ENCODE measurements around the gene CCDC142. TPM values are rescaled to one million over a fixed set of nuclear protein-coding genes. Genes with fewer than 3 reads are reported as not detected.
A peak's percentile ranks its signal among the peaks of the same experiment; 100 is the strongest.

The CCDC142 gene
- total RNA-seq, 1 experiment from 2014 or later, result 19.8 TPM

- peaks cover 66% of the 10 kb centered on the region for H3F3A ChIP-seq (ENCODE audit: insufficient read depth, low read depth)
- ChIA-PET CTCF (no interaction called here), POLR2A (ENCODE audit: unreplicated experiment) (no interaction called here)
- H3K9me2 ChIP-seq (ENCODE audit: insufficient read depth), result no peaks in the 10 kb centered on the region
- no peaks in the 10 kb centered on the region for H3K9me3 ChIP-seq (ENCODE audit: insufficient read depth, low read depth)
- H4K20me1 ChIP-seq (ENCODE audit: insufficient read depth), result no peaks in the 10 kb centered on the region
- H2AFZ ChIP-seq, result no peak overlapping the region
- peaks cover under 1% of the 10 kb centered on the region; the same call in 1 of the 2 replicates for H3K36me3 ChIP-seq (ENCODE audit: low read depth)
- no peak for DNase-seq
- no peak overlapping the region for H3K4me2 ChIP-seq
- no peak for TF ChIP-seq CTCF (conservative IDR thresholded peaks at IDR 0.05)
- no peak for TF ChIP-seq EZH2 (IDR thresholded peaks at IDR 0.05; ENCODE audit: low read depth)
- H3K79me2 ChIP-seq (ENCODE audit: low read depth), result 0 out of 2 replicates have a peak, but pooled peaks cover 3% of the 10 kb centered on the region
- intact Hi-C loops (cut with micrococcal nuclease; ENCODE audit: unreplicated experiment), result no loop called here
- peaks cover 9% of the 10 kb centered on the region for H3K4me1 ChIP-seq (replicated peaks; ENCODE audit: insufficient read depth)
- BruUV-seq (replicated peaks), result no TSS peak
- H3K27ac ChIP-seq, result no peak overlapping the region
- no peaks in the 10 kb centered on the region for H3K27me3 ChIP-seq (ENCODE audit: insufficient read depth, low read depth)
- H3K4me3 ChIP-seq, result no peak overlapping the region
Observed at GRCh38 chr2:74474481-74474880, 8.3 kb downstream of the CCDC142 start.

GRCh38 chr2:74472945-74473258 is 9.9 kb downstream of the CCDC142 start:
- ChIA-PET POLR2A (ENCODE audit: unreplicated experiment) (interaction anchor here (0.6 to 1.3 kb wide), 2 partner anchors 15 to 181 kb away, joined by 3 to 7 read pairs; partner anchors contain the start of genes SEMA4F and WBP1), CTCF (interaction anchor here (0.6 kb wide), 1 partner anchor 81 kb away, joined by 13 read pairs; the partner anchor contains the start of gene LOXL3)
- Histone ChIP-seq H3F3A (ENCODE audit: insufficient read depth, low read depth) (peaks cover 64% of the 10 kb centered on the region), H3K4me2 (peak overlapping the region; percentile 95), H3K79me2 (ENCODE audit: low read depth) (0 out of 2 replicates have a peak, but pooled peaks cover 3% of the 10 kb centered on the region), H3K9me2 (ENCODE audit: insufficient read depth) (no peaks in the 10 kb centered on the region), H3K4me3 (peak overlapping the region; percentile 89), H3K4me1 (replicated peaks; ENCODE audit: insufficient read depth) (peaks cover 9% of the 10 kb centered on the region), H3K9me3 (ENCODE audit: insufficient read depth, low read depth) (no peaks in the 10 kb centered on the region), H3K27me3 (ENCODE audit: insufficient read depth, low read depth) (no peaks in the 10 kb centered on the region), H2AFZ (peak overlapping the region; percentile 93), H4K20me1 (ENCODE audit: insufficient read depth) (no peaks in the 10 kb centered on the region), H3K36me3 (ENCODE audit: low read depth) (no peaks in the 10 kb centered on the region), H3K27ac (peak overlapping the region; percentile 74)
- intact Hi-C loops (cut with micrococcal nuclease; ENCODE audit: unreplicated experiment), result no loop called here
- peak in 1 of 2 experiments; percentile 28 for DNase-seq
- TSS peak; percentile 82 for BruUV-seq (replicated peaks)
- TF ChIP-seq EZH2 (IDR thresholded peaks at IDR 0.05; ENCODE audit: low read depth), result no peak

GRCh38 chr2:74472086-74472944 is 10.5 kb downstream of the CCDC142 start, which contains the start of gene MRPL53:
Gene MRPL53, minus strand, starts transcription at chr2:74472680. Its CDS starts 20 bp downstream, at chr2:74472660.
- H3K27ac ChIP-seq, result peak within 1 kb of the TSS; percentile 74
- no peaks in the 10 kb centered on the region for H3K27me3 ChIP-seq (ENCODE audit: insufficient read depth, low read depth)
- H4K20me1 ChIP-seq (ENCODE audit: insufficient read depth), result no peaks in the 10 kb centered on the region
- no peaks in the 10 kb centered on the region for H3K36me3 ChIP-seq (ENCODE audit: low read depth)
- 0 out of 2 replicates have a peak, but pooled peaks cover 3% of the 10 kb centered on the region for H3K79me2 ChIP-seq (ENCODE audit: low read depth)
- intact Hi-C loops (cut with micrococcal nuclease; ENCODE audit: unreplicated experiment), result no loop called here
- peak within 1 kb of the TSS; percentile 95 for H3K4me2 ChIP-seq
- peaks cover 9% of the 10 kb centered on the region for H3K4me1 ChIP-seq (replicated peaks; ENCODE audit: insufficient read depth)
- peak; percentile 91 to 93 for DNase-seq
- POLR2A ChIA-PET (ENCODE audit: unreplicated experiment), result interaction anchor here (1.3 kb wide), 1 partner anchor 14 kb away, joined by 7 read pairs; the partner anchor contains the start of gene WBP1
- H3F3A ChIP-seq (ENCODE audit: insufficient read depth, low read depth), result peaks cover 66% of the 10 kb centered on the region
- peak within 1 kb of the TSS; percentile 93 for H2AFZ ChIP-seq
- H3K9me3 ChIP-seq (ENCODE audit: insufficient read depth, low read depth), result no peaks in the 10 kb centered on the region
- BruUV-seq (replicated peaks), result TSS peak; percentile 76
- peak within 1 kb of the TSS; percentile 89 for H3K4me3 ChIP-seq
- CTCF ChIA-PET, result interaction anchor here (0.6 kb wide), 1 partner anchor 82 kb away, joined by 13 read pairs; the partner anchor contains the start of gene LOXL3
- no peak for TF ChIP-seq CTCF (conservative IDR thresholded peaks at IDR 0.05)
- H3K9me2 ChIP-seq (ENCODE audit: insufficient read depth), result no peaks in the 10 kb centered on the region
